H9 (cell line): ENCODE measurements around the gene GSE1. TPM values are rescaled to one million over a fixed set of nuclear protein-coding genes. Genes with fewer than 3 reads are reported as not detected.
A peak's percentile ranks its signal among the peaks of the same experiment; 100 is the strongest.

Experiments
- DNase-seq: peaks from one replicate; pipeline ENCODE4 v3.0.0-alpha.2; 2017
- H2AFZ ChIP-seq: one replicate; pipeline ENCODE4 v1.6.1; 2013; ENCODE audit warnings: mild to moderate bottlenecking, low read length, control low read depth, moderate library complexity
- H2AK5ac ChIP-seq: 2 replicates; pipeline ENCODE4 v1.6.1; 2013; ENCODE audit warnings: low read length, control low read depth, mixed read lengths; ENCODE audit not compliant: insufficient read length
- H2BK120ac ChIP-seq: one replicate; pipeline ENCODE4 v1.6.1; 2013; ENCODE audit warnings: low read depth, mild to moderate bottlenecking, low read length, control low read depth, inconsistent platforms; ENCODE audit not compliant: poor library complexity, severe bottlenecking
- H2BK12ac ChIP-seq: 2 replicates; pipeline ENCODE4 v1.6.1; 2013; ENCODE audit warnings: low read length, control low read depth, mixed read lengths, low read depth; ENCODE audit not compliant: insufficient read length
- H2BK15ac ChIP-seq: 2 replicates; pipeline ENCODE4 v1.6.1; 2013; ENCODE audit warnings: low read depth, low read length, control low read depth
- H2BK20ac ChIP-seq: one replicate; pipeline ENCODE4 v1.6.1; 2013; ENCODE audit warnings: low read depth, mild to moderate bottlenecking, low read length, control low read depth, inconsistent platforms; ENCODE audit not compliant: poor library complexity, severe bottlenecking
- H2BK5ac ChIP-seq: 2 replicates; pipeline ENCODE4 v1.6.1; 2013; ENCODE audit warnings: low read length, control low read depth, mixed read lengths; ENCODE audit not compliant: insufficient read length
- H3K14ac ChIP-seq: 2 replicates; pipeline ENCODE4 v1.6.1; 2013; ENCODE audit warnings: low read length, control low read depth; ENCODE audit not compliant: insufficient read depth
- H3K18ac ChIP-seq: 2 replicates; pipeline ENCODE4 v1.6.1; 2013; ENCODE audit warnings: low read depth, mild to moderate bottlenecking, mixed read lengths, low read length, control low read depth; ENCODE audit not compliant: insufficient read length
- H3K23ac ChIP-seq: 2 replicates; pipeline ENCODE4 v1.6.1; 2013; ENCODE audit warnings: low read length, control low read depth, mixed read lengths, low read depth; ENCODE audit not compliant: insufficient read length
- H3K23me2 ChIP-seq: 2 replicates; pipeline ENCODE4 v1.6.1; 2013; ENCODE audit warnings: low read depth, mild to moderate bottlenecking, mixed read lengths, low read length, control low read depth; ENCODE audit not compliant: insufficient read length, poor library complexity, severe bottlenecking
- H3K27ac ChIP-seq: 2 replicates; pipeline ENCODE4 v1.5.1; 2013; ENCODE audit warnings: low read length, control low read depth, mixed read lengths, low read depth; ENCODE audit not compliant: insufficient read length
- H3K27me3 ChIP-seq: 2 replicates; pipeline ENCODE4 v1.6.1; 2013; ENCODE audit warnings: low read length, control low read depth, inconsistent platforms; ENCODE audit not compliant: insufficient read depth
- H3K4ac ChIP-seq: 2 replicates; pipeline ENCODE4 v1.6.1; 2013; ENCODE audit warnings: low read depth, mild to moderate bottlenecking, control low read depth, inconsistent platforms, low read length, moderate library complexity
- H3K4me1 ChIP-seq: 2 replicates; pipeline ENCODE4 v1.6.1; 2013; ENCODE audit warnings: low read length, control low read depth, inconsistent platforms; ENCODE audit not compliant: insufficient read depth
- H3K4me2 ChIP-seq: 2 replicates; pipeline ENCODE4 v1.6.1; 2013; ENCODE audit warnings: low read length, control low read depth, mixed read lengths; ENCODE audit not compliant: insufficient read length, insufficient read depth
- H3K56ac ChIP-seq: 2 replicates; pipeline ENCODE4 v1.6.1; 2013; ENCODE audit warnings: low read depth, mild to moderate bottlenecking, mixed read lengths, low read length, control low read depth; ENCODE audit not compliant: insufficient read length
- H3K79me1 ChIP-seq: 2 replicates; pipeline ENCODE4 v1.6.1; 2013; ENCODE audit warnings: low read depth, mild to moderate bottlenecking, moderate library complexity, low read length, control low read depth, inconsistent platforms; ENCODE audit not compliant: insufficient read depth, poor library complexity, severe bottlenecking
- H3K79me2 ChIP-seq: 2 replicates; pipeline ENCODE4 v1.6.1; 2013; ENCODE audit warnings: low read length, control low read depth, inconsistent platforms; ENCODE audit not compliant: insufficient read depth
- H3K9ac ChIP-seq: 2 replicates; pipeline ENCODE4 v1.6.1; 2013; ENCODE audit warnings: low read length, control low read depth, mixed read lengths; ENCODE audit not compliant: insufficient read length; ENCODE audit errors: extremely low read depth
- H3K9me3 ChIP-seq: one replicate; pipeline ENCODE4 v1.6.1; 2013; ENCODE audit warnings: low read depth, low read length, inconsistent platforms; ENCODE audit not compliant: control insufficient read depth
- H3T11ph ChIP-seq: one replicate; pipeline ENCODE4 v1.6.1; 2013; ENCODE audit warnings: mild to moderate bottlenecking, low read length, control low read depth, inconsistent platforms
- H4K20me1 ChIP-seq: one replicate; pipeline ENCODE4 v1.6.1; 2013; ENCODE audit not compliant: control insufficient read depth, insufficient read length, insufficient read depth
- H4K5ac ChIP-seq: 2 replicates; pipeline ENCODE4 v1.6.1; 2013; ENCODE audit warnings: low read depth, mild to moderate bottlenecking, mixed read lengths, low read length, control low read depth; ENCODE audit not compliant: insufficient read length
- H4K8ac ChIP-seq: replicated peaks from 2 replicates; pipeline ENCODE4 v1.6.1; 2013; ENCODE audit warnings: low read length, control low read depth, mixed read lengths, low read depth; ENCODE audit not compliant: insufficient read length
- H4K91ac ChIP-seq: 2 replicates; pipeline ENCODE4 v1.6.1; 2013; ENCODE audit warnings: low read depth, mild to moderate bottlenecking, moderate library complexity, mixed read lengths, low read length, control low read depth; ENCODE audit not compliant: insufficient read length
- H3K27ac Mint-ChIP-seq, 3 experiments: 2 replicates in 2 of 3; 3 replicates in 1 of 3; pipeline ENCODE4 v1.8.0; 2020 to 2021; ENCODE audit warnings: mixed read lengths in 3 of 3, mild to moderate bottlenecking in 1 of 3, moderate library complexity in 1 of 3
- H3K27me3 Mint-ChIP-seq: 2 replicates; pipeline ENCODE4 v1.8.0; 2021; ENCODE audit warnings: low read depth, mild to moderate bottlenecking, moderate library complexity, mixed read lengths
- H3K36me3 Mint-ChIP-seq, 3 experiments: 2 replicates in 2 of 3; 3 replicates in 1 of 3; pipeline ENCODE4 v1.8.0; 2020 to 2021; ENCODE audit warnings: low read depth in 3 of 3, mixed read lengths in 3 of 3; ENCODE audit not compliant: insufficient read depth in 1 of 3
- H3K4me1 Mint-ChIP-seq, 2 experiments: 2 replicates each; pipeline ENCODE4 v1.8.0; 2020; ENCODE audit warnings: mixed read lengths in 2 of 2
- H3K4me3 Mint-ChIP-seq, 2 experiments: 2 replicates in 1 of 2; 3 replicates in 1 of 2; pipeline ENCODE4 v1.8.0; 2020 to 2021; ENCODE audit warnings: mild to moderate bottlenecking in 2 of 2, mixed read lengths in 2 of 2, moderate library complexity in 1 of 2
- H3K9me3 Mint-ChIP-seq, 2 experiments: 2 replicates in 1 of 2; 3 replicates in 1 of 2; pipeline ENCODE4 v1.8.0; 2020; ENCODE audit warnings: mild to moderate bottlenecking in 2 of 2, mixed read lengths in 2 of 2, moderate library complexity in 1 of 2
- WGBS: extraction: QIAGEN DNeasy Blood & Tissue Kit; methylation state at CpG from one replicate; pipeline ENCODE4 v1.1.7; 2013; ENCODE audit warnings: missing lambda C conversion rate, low lambda C conversion rate, mixed read lengths; ENCODE audit not compliant: insufficient read length; ENCODE audit errors: extremely low coverage; 5-methylcytosine and 5-hydroxymethylcytosine counted together
- total RNA-seq: library from RNA; stranded (reverse); gene quantifications from 2 replicates; pipeline ENCODE4 v1.2.1, GENCODE V29; 2021
- TF ChIP-seq, protein P1 (sequence below): fragments of 200-600 bp; sonication (generic); conservative IDR thresholded peaks from 3 replicates; pipeline ENCODE4 v1.8.0; 2021; ENCODE audit warnings: antibody characterized with exemption, mild to moderate bottlenecking

Gene GSE1
- total RNA-seq, 1 experiment from 2014 or later = 125 TPM

DNA sequence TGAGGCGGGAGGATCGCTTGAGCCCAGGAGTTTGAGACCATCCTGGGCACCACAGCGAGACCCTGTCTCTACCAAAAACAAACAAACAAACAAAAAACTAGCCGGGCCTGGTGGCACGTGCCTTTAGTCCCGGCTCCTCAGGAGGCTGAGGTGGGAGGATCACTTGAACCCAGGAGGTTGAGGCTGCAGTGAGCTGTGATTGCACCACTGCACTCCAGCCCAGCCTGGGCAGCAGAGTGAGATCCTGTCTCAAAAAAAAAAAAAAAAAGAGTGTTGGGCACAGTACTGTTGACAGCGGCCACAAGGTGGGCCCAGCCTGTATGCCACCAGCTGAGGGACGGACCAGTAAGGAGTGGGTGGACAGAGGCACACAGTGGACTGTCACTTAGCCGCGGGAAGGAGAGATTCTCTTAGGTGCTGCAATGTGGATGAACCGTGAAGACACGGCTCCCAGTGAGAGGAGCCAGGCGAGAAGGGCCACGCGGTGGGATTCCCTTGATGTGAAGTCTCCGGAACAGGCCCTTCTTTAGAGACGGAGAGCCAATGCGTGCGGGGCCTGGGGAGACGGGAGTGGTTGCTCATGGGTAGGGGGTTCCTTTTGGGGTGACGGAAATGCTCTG, 31.1 kb downstream of the GSE1 start:
- Histone ChIP-seq H3K9ac (no peak overlapping the region), H3K27ac (no peak overlapping the region), H3K4ac (no peak overlapping the region), H3K79me2 (peaks cover 2% of the 10 kb centered on the region; the same call in 1 of the 2 replicates), H2BK12ac (no peak overlapping the region), H3K27me3 (no peaks in the 10 kb centered on the region), H4K91ac (no peak overlapping the region), H2AFZ (no peak overlapping the region), H2BK120ac (no peak overlapping the region), H3T11ph (no peak overlapping the region), H3K79me1 (peaks cover 13% of the 10 kb centered on the region), H3K23ac (no peak overlapping the region), H2BK5ac (no peak overlapping the region), H3K56ac (no peak overlapping the region), H2AK5ac (no peak overlapping the region), H3K14ac (no peak overlapping the region), H3K18ac (no peak overlapping the region), H4K8ac (no peak overlapping the region), H4K20me1 (no peaks in the 10 kb centered on the region), H3K23me2 (no peaks in the 10 kb centered on the region), H3K4me1 (no peaks in the 10 kb centered on the region), H2BK15ac (no peak overlapping the region), H3K4me2 (no peak overlapping the region), H2BK20ac (no peak overlapping the region), H3K9me3 (no peaks in the 10 kb centered on the region), H4K5ac (no peak overlapping the region)
- H3K4me1 Mint-ChIP-seq = peaks cover 0 to 10% of the 10 kb centered on the region in 2 experiments; a peak in 3 of 4 replicates
- no peaks in the 10 kb centered on the region for H3K27me3 Mint-ChIP-seq
- no peak overlapping the region for H3K4me3 Mint-ChIP-seq
- TF ChIP-seq, protein P1, sequence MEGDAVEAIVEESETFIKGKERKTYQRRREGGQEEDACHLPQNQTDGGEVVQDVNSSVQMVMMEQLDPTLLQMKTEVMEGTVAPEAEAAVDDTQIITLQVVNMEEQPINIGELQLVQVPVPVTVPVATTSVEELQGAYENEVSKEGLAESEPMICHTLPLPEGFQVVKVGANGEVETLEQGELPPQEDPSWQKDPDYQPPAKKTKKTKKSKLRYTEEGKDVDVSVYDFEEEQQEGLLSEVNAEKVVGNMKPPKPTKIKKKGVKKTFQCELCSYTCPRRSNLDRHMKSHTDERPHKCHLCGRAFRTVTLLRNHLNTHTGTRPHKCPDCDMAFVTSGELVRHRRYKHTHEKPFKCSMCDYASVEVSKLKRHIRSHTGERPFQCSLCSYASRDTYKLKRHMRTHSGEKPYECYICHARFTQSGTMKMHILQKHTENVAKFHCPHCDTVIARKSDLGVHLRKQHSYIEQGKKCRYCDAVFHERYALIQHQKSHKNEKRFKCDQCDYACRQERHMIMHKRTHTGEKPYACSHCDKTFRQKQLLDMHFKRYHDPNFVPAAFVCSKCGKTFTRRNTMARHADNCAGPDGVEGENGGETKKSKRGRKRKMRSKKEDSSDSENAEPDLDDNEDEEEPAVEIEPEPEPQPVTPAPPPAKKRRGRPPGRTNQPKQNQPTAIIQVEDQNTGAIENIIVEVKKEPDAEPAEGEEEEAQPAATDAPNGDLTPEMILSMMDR = no peak
- WGBS = no CpG with 5 or more reads among the region's 21 CpGs
- no peak for DNase-seq
- H3K36me3 Mint-ChIP-seq = peaks cover 7 to 43% (median 34%) of the 10 kb centered on the region in 3 experiments; a peak in 6 of 7 replicates
- H3K27ac Mint-ChIP-seq = peak overlapping the region in 2 of 3 experiments; percentile 60 to 75; a peak in 5 of 7 replicates
- no peaks in the 10 kb centered on the region for H3K9me3 Mint-ChIP-seq
